Measurements from ENCODE around the gene CYP4F12.
"Not testable (repeated sequence)": the region's sequence is repeated elsewhere in the genome, so short reads cannot be mapped to it uniquely, and the experiment has no call there.

CYP4F12 gene

GRCh38 chr19:15669440-15669839 lies 3.4 kb upstream of the CYP4F12 start:
- TF ChIP-seq POLR2A (IDR thresholded peaks at IDR 0.05; ENCODE audit: low read length) (no peak), GATA1 (IDR thresholded peaks at IDR 0.05; ENCODE audit: low read depth, low read length) (no peak)
- no peak for DNase-seq

GRCh38 chr19:15669891-15670290 lies 3.0 kb upstream of the CYP4F12 start:
- TF ChIP-seq POLR2A (IDR thresholded peaks at IDR 0.05; ENCODE audit: low read length), result no peak
- TF ChIP-seq GATA1 (IDR thresholded peaks at IDR 0.05; ENCODE audit: low read depth, low read length), result no peak
- DNase-seq, result no peak

- DNase-seq, result no peak
- TF ChIP-seq GATA1 (IDR thresholded peaks at IDR 0.05; ENCODE audit: low read depth, low read length) (no peak), POLR2A (IDR thresholded peaks at IDR 0.05; ENCODE audit: low read length) (no peak)
These were observed 1.6 kb upstream of the CYP4F12 start for GRCh38 chr19:15671237-15671821.

GRCh38 chr19:15671891-15672579 lies 852 bp upstream of the CYP4F12 start:
- DNase-seq, result peak in 1 of 2 experiments; percentile 26
- no peak for TF ChIP-seq GATA1 (IDR thresholded peaks at IDR 0.05; ENCODE audit: low read depth, low read length)
- TF ChIP-seq POLR2A (IDR thresholded peaks at IDR 0.05; ENCODE audit: low read length), result no peak

- DNase-seq, result peak in 1 of 2 experiments; percentile 46
- no peak for TF ChIP-seq GATA1 (IDR thresholded peaks at IDR 0.05; ENCODE audit: low read depth, low read length)
These were observed 328 bp downstream of the CYP4F12 start for GRCh38 chr19:15673176-15673654.

- TF ChIP-seq POLR2A (IDR thresholded peaks at IDR 0.05; ENCODE audit: low read length), result no peak
- no peak for TF ChIP-seq GATA1 (IDR thresholded peaks at IDR 0.05; ENCODE audit: low read depth, low read length)
- no peak for DNase-seq
These were observed 2.7 kb downstream of the CYP4F12 start for GRCh38 chr19:15675560-15675959.

GRCh38 chr19:15679089-15679488 lies 6.2 kb downstream of the CYP4F12 start:
- TF ChIP-seq POLR2A (IDR thresholded peaks at IDR 0.05; ENCODE audit: low read length) (no peak), GATA1 (IDR thresholded peaks at IDR 0.05; ENCODE audit: low read depth, low read length) (no peak)
- no peak for DNase-seq

GRCh38 chr19:15679865-15680264 lies 7.0 kb downstream of the CYP4F12 start:
- DNase-seq, result not testable (repeated sequence)

- TF ChIP-seq POLR2A (IDR thresholded peaks at IDR 0.05; ENCODE audit: low read length), result no peak
- no peak for TF ChIP-seq GATA1 (IDR thresholded peaks at IDR 0.05; ENCODE audit: low read depth, low read length)
- no peak for DNase-seq
These were observed 7.8 kb downstream of the CYP4F12 start for GRCh38 chr19:15680478-15681322.

- DNase-seq, result no peak
- TF ChIP-seq GATA1 (IDR thresholded peaks at IDR 0.05; ENCODE audit: low read depth, low read length), result no peak
- TF ChIP-seq POLR2A (IDR thresholded peaks at IDR 0.05; ENCODE audit: low read length), result no peak
These were observed 10.5 kb downstream of the CYP4F12 start for GRCh38 chr19:15683411-15683810.

- DNase-seq, result peak in 1 of 2 experiments; percentile 15
- TF ChIP-seq POLR2A (IDR thresholded peaks at IDR 0.05; ENCODE audit: low read length) (no peak), GATA1 (IDR thresholded peaks at IDR 0.05; ENCODE audit: low read depth, low read length) (no peak)
These were observed 11.9 kb downstream of the CYP4F12 start for GRCh38 chr19:15684828-15685227.

- TF ChIP-seq GATA1 (IDR thresholded peaks at IDR 0.05; ENCODE audit: low read depth, low read length) (no peak), POLR2A (IDR thresholded peaks at IDR 0.05; ENCODE audit: low read length) (no peak)
These were observed 23.8 kb downstream of the CYP4F12 start for GRCh38 chr19:15696654-15697194.

GRCh38 chr19:15701757-15702533 lies 29.1 kb downstream of the CYP4F12 start:
- no peak for DNase-seq
- no peak for TF ChIP-seq POLR2A (IDR thresholded peaks at IDR 0.05; ENCODE audit: low read length)
- TF ChIP-seq GATA1 (IDR thresholded peaks at IDR 0.05; ENCODE audit: low read depth, low read length), result no peak

More at GRCh38 chr19:15696654-15697194, 23.8 kb downstream of the CYP4F12 start:
- no peak for DNase-seq
